NCI-H1436 (cell line): ENCODE data around the gene PTDSS2.

ENCODE experiments used
- DNase-seq: peaks from one replicate; lab custom pipeline; 2025; lab: John Stamatoyannopoulos, UW

The PTDSS2 gene

DNA sequence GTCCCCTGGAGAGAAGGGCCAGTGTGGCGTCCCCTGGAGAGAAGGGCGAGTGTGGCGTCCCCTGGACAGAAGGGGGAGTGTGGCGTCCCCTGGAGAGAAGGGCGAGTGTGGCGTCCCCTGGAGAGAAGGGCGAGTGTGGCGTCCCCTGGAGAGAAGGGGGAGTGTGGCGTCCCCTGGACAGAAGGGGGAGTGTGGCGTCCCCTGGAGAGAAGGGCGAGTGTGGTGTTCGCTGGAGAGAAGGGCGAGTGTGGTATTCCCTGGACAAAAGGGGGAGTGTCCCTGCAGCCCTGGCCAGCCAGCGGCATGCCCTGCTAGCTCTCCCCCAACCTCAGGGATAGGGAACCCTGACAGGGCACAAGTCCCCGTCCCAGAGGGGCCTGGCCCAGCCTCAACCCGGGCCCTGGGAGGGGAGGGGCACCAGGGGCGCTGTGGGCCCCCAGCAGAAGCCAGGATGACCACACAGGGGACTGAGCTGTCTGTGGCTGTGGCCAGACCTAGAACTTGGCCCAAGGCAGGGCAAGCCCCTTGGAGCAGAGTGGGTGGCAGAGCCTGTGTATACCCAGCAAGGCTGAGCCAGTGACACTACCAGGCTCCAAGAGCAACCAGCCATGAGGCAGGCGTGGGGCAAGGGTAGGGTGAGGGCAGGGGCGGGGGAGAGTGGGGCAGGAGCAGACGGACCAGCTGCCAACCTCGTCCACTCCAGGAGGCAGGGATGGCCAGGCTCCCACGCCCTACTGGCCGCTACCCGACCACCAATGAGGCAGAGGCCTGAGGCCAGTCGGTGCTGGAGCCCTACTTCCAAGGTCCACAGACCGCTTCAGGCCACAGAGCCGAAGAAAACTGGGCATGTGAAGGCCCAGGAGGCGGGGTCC, 81.1 kb downstream of the PTDSS2 start:
- no peak for DNase-seq

DNA sequence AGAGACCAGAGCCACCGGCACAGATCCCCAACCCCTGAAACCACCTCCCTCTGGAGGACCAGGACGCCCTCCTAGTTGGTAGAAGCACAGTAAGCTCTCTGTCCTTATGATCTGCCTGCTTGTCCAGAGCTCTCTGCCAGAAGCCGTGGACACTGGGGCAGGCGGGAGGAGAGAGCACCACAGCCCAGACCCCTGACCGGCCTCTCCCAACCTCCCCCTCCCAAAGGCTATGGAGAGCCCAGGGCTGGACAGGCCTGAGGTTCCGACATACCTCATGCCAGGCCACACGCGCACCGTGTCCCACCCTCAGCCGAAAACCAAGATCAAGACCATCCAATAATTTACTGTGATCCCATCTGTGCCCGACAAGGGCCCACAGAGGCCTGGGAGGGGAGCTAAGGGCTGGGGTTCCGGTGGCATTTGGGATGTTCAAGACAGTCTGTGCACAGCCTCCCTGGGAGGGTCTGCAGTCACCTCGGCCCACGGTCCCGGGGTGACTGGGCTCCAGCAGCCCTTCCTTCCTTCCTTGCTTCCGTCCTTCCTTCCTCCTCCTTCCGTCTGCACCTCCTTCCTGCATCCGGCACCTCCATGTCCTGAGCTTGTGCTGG, 81.9 kb downstream of the PTDSS2 start:
- no peak for DNase-seq

DNA sequence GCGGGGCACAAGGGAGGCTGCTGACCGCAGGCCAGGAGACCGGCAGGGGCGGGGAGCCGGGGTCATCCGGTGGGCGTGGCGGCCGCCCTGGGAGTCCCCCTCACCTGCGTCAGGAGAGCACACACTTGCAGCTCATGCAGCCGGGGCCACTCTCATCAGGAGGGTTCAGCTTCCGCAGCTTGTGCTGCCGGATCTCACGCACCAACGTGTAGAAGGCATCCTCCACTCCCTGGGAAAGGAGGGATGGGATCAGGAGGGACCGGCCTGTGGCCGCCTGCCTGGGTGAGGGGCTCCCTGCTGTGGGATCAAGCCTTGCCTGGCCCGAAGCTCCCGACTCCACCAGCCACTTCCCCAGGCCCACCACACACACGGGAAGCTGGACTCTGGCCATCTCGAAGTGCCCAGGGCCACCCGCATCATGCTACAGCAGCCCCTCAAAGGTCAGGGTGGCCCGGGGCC, 82.5 kb downstream of the PTDSS2 start:
- no peak for DNase-seq

DNA sequence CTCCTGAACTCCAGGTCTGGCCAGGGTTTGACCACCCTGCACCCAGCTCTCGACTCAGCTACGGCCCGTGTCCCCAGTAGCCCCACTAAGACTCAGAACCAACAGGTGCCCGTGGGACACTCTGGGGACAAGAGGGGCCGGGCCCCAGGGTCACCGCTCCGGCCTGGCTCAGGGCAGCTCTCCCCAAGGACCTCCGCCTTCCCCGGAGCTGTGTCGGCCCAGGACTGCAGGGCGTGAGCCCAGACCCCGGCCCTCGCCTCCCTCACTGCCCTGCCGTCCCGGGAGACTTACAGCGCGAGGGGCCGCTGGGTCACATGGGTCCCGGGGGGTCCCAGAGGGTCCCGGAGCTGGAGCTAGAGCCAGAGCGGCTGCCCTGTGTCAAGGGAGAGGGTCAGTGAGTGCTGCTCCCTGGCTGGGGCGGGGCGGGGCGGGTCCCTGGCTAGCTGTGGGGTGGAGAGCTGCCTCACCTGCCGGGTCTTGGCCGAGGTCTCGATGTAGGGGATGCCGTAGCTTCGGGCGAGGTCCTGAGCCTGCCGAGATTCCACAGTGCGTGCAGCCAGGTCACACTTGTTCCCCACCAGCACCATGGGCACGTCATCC, 83.0 kb downstream of the PTDSS2 start:
- DNase-seq: no peak

DNA sequence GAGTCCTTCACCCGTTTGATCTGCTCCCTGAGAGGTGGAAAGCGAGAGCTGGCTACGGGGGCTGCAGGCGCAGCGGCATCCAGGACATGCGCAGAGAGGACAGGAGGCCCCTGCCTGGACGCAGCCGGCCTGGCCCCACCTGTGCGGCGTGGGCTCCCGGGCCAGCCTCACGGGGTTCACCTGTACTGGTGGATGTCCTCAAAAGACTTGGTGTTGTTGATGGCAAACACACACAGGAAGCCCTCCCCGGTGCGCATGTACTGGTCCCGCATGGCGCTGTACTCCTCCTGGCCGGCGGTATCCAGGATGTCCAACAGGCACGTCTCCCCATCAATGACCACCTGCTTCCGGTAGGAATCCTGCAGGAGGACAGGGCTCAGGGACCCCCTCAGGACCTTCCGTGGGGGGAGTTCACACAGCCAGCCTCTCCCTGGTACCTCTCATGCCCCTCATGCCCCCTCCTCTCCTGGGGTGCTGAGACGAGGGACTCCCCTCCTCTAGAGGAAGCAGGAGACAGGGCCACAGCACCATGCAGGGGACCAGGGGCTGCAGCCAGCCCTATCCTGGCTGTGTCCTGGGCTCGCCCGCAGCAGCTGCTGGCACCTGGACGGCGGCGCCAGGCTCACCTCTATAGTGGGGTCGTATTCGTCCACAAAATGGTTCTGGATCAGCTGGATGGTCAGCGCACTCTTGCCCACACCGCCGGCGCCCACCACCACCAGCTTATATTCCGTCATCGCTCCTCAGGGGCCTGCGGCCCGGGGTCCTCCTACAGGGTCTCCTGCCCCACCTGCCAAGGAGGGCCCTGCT, 83.7 kb downstream of the PTDSS2 start:
- no peak for DNase-seq

DNA sequence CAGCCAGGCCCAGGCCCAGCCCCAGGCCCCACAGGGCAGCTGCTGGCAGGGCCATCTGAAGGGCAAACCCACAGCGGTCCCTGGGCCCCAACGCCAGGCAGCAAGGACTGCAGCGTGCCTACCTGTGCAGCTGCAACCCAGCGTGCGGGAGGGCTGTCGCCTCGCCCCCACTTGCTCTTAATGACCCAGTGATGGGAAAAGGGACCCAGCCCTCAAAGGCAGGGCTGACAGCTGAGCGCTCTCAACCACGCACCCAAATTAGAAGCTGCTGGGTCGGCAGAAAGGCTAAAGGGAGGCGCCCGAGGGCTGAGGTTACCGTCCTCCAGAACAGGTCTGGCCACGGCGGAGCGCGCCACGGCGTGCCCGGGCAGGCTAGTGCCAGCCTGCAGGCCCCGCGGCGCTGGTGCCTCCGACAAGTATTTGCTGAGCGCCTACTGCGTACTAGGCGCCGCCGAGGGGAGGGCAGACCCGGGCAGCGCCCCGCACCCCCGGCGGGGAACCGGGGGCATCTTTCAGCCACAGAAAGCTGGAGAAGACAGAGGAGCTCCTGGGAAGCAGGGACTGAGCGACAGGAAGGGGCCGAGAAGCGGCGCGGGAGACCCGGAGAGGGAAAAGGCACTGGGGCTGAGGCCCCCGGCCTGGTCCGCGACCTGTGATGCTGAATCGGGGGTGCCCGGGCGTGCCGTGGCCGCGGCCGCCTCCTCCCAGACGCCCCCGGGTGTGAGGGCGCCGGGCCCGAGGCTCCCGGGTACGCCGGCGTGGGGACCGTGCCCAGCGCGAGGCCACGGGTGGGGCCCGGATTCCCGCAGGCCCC, 84.5 kb downstream of the PTDSS2 start:
- peak; percentile 25 for DNase-seq

DNA sequence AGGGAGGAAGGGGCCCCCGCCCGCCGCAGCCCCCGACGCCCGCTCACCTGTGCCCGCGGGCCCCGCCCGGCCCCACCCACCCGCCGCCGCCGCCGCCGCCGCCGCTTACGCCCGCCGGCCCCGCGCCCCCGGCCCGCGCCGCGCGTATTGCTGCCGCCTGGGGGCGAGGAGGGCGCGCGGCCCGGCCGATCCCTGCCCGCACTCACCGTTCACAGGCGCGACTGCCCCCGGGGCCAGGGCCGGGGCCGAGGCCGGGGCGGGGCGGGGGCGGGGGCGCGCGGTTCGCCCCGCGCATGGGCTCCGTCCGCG, 85.1 kb downstream of the PTDSS2 start:
- DNase-seq: no peak

DNA sequence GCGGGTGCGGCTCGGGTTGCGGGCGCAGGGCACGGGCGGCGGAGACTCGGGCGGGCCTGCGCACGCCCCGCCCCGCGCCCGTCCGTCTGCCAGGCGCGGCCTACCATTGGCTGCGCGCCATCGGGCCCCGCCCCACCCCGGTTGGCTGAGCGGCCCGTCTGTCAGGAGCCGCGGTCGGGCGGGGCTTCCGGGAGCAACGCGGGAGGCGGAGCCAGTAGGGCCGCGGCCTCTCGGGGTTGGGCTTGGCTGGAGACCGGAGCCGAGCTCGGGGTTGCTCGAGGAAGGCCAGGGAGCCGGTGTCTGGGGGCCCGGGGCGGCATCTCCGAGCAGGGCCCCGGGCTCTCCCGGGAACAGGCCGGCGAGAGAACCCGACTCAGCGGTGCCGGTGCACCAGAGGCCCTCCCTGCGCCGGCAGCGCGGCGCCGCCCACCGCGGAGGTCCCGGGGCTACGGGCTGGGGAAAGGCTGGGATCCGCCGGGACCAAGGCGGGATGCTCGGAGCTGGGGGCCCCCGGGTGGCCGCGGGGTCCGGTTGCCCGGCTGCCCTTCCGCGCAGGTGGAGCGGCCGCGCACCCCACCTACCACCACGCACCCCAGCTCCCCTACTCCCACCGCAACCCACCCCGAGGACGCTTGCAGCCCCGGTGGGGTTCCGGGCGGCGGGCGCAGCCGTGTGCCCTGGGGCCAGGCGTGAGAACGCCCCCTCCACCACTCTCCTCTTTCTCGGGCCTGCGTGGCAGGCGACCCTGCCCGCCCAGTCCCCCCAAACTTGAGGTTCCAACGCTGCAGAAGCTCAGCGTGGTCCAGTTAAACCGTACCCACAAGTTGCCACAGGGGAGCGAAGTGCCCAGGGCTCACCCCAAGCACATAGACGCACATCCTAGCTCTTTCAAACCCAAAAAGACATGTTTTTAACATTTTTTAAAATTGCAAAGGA, 85.7 kb downstream of the PTDSS2 start, which contains the start of gene HRAS:
TSS of gene HRAS (minus strand) at position 58 of the 936 bp plus-strand sequence.
- peak; percentile 93 for DNase-seq

DNA sequence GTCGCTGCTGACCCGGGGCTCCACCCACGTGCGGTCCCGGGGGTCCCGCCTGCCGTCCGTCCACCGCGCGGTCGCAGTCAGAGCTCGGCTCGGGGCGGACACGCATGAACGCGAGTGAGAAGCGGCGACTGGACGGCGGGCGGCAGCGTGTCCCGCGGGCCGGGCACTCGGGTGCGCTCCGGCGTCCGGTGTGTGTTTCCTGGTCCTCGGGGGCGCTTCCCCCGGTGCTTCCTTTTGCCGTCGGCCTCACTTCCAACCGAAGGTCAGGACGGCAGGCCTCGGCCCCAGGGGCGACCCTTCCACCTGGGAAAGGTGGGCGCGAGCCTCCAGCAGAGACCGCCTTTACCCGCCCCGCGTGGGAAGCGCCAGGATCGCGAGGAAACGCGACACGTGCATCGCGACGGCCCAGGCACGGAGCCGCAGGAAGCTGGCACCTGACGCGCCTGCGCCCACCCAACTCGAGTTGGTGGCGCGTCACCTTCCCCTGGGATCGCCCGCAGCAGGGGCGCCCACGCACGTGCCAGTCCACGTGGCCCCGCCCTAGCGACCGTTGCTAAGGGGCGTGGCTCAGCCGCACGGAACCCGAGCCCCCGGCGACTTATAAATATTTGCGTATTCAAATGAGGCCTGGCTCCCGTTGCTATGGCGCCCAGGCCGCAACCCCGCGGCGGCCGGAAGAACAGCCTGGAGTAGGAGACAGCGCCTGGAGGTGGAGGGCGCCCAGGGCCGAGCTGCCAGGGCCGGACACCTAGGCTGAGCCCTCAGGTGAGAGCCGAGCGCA, 87.0 kb downstream of the PTDSS2 start, which contains the start of gene LRRC56:
TSS of gene LRRC56 (plus strand) at position 687 of the 781 bp plus-strand sequence. CDS start 3,158 bp downstream, outside the sequence.
- DNase-seq: peak; percentile 89

DNA sequence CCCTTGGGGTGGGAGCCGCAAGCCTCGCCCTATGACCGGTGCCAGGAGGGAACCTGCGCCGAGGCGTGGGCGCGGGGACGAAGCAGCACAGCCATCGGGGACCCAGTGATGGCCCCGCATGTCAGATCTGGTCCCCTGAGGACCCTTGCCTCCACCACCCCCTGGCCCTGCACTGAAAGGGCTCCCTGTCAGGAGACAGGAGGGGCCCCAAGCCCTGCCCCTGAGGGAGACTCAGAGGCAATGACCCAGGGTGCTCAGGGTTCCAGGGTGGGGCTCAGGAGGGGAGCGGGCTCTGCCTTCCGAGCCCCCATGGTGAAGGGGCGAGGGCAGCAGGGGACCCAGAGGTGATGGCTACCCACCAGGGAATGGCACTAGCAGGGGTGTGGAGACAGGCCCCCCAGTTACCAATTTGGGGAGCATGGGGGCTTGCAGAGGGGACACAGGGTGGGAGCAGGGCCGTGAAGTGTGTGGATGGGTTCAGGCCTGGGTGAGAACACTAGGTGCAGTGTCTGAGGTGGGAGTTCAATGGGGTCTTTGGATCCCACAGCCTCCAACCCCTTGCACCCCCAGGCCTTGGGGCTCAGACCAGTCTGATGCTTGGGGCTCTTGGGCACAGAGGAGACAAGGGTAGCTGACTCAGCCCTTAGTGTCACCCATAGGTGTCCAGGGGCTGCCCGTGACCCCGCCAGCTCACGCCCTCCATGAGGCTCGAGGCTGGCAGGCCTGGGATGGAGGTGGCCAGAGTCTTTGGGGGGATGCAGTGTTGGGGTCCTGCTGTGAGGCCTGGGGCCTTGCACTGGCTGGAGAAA, 87.7 kb downstream of the PTDSS2 start:
- no peak for DNase-seq

DNA sequence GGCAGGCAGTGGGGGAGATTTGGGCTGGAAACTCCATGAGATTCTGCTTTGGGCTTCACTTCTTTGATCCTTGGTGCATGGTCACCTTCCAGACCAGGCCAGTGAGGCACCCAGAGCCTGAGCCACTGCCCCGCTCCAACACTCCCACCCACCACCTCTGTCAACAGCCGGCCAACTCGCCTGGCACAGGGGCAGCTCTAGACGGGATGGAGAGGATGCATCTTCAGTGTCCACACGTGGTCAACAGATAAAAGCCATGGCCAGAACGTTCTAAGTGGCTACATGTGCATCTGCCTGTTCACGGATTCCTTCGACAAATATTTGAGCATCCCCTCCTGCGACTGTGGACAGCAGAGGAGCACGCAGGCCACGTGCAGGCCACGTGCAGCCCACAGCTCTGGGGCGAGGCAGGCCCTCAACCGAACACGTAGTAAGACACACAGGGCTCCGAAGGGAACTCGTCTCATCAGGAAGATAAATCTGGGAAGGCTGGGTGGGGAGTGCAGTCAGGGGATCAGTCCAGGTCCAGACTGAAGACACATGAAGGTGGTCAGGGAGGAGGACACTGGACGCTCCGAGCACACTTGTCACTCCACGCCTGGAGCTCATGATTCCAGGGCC, 88.5 kb downstream of the PTDSS2 start:
- DNase-seq: no peak

DNA sequence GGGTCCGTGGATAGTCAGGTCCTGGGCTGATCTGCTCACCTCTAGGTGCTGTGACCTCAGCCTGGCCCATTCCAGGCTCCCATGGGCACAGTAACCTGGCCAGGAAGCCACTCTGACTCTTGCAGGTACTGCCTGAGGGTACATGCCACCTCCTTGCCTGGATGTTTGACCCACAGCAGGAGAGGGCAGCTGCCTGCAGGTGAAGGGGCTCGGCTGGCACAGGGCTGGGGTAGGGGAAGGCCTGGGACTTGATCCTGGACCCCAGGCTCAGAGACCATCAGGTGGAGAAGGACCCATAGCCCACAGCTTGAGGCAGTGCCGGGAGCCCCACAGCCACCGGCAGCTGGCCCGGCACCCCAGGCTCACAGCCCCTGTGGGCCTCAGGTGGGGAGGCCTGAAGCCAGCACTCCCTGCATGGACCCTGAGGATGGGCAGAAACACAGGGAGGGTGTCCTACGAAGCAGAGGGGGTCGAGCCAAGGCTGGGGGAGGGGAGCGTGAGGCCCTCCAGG, 89.9 kb downstream of the PTDSS2 start:
- no peak for DNase-seq
